ENCODE results near the gene TEN1.

Gene TEN1

GRCh38 chr17:75979705-75980187 lies 706 bp downstream of the TEN1 start:
- FAIRE-seq, result no peak

GRCh38 chr17:75980188-75981018 lies 1.4 kb downstream of the TEN1 start:
- FAIRE-seq, result no peak

- no peak for FAIRE-seq
These were observed 2.1 kb downstream of the TEN1 start for GRCh38 chr17:75981019-75981615.

DNA sequence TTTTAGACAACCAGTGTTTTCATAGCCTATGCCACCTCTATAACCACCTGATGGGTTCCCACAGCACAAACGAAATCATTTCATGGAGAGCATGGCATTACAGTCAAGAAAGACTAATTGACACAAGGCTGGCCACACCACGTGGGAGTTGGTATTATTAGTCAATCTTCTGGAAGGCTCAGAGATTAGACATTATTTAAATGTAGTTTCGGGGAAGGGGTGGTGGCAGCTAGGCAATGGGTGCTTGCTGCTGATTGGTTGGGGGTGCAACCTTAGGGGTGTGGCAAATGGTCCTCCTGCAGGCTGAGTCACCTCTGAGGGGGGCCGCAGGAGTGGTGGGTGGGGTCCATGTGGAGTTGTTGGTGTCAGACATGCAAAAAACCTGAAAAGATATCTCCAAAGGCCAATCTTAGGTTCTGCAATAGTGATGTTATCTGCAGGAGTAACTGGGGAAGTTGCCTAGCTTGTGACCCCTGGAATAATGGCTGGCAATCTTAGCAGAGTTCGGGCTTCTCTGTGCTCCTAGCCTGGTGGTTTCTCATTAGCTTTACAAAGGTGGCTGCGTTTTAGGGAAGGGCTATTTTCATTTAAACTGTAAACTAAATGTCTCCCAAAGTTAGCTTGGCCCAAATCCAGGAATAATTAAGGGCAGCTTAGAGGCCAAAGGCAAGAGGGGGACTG lies 4.6 kb downstream of the TEN1 start:
- no peak for FAIRE-seq

- FAIRE-seq, result no peak
These were observed 6.9 kb downstream of the TEN1 start for GRCh38 chr17:75985986-75986385.

- FAIRE-seq, result no peak
These were observed 8.0 kb downstream of the TEN1 start for GRCh38 chr17:75987041-75987440.

DNA sequence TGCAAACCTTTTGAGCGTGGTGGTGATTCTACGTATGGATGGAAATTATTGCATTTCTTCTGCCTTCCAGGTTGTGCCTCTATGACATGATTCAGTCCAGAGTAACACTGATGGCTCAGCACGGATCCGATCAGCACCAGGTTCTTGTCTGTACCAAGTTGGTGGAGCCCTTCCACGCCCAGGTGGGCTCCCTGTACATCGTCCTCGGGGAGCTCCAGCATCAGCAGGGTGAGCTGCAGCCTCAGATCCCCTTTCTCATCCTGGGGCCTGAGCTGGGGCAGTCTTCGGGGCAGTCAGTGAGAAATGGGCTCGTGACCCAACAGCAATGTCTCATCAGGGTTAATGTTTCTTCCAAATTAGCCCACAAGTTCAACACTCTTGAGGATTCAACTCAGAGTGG lies 12.4 kb downstream of the TEN1 start:
- no peak for FAIRE-seq

DNA sequence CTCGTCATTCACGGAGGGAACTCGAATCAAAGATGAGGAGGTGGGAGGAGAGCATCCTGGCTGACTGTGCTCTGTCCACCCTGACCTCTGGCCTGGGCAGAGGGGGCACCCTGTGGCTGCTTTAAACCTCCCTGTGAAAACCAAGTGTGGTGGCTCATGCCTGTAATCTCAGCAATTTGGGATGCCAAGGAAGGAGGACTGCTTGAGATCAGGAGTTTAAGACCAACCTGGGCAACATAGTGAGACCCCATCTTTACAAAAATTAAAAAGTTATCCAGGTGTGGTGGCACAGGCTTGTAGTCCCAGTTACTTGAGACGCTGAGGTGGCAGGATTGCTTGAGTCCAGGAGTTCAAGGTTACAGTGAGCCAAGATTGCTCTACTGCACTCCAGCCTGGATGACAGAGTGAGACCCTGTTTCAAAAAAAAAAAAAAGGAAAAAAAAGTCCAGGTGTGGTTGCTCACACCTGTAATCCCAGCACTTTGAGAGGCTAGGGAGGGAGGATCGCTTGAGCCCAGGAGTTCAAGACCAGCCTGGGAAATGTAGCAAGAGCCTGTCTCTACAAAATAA lies 15.8 kb downstream of the TEN1 start:
- FAIRE-seq, result no peak

GRCh38 chr17:75995385-75995925 lies 16.4 kb downstream of the TEN1 start:
- FAIRE-seq, result no peak

GRCh38 chr17:75996665-75997590 lies 17.9 kb downstream of the TEN1 start:
- no peak for FAIRE-seq

- FAIRE-seq, result no peak
These were observed 19.3 kb downstream of the TEN1 start for GRCh38 chr17:75998327-75998795.

DNA sequence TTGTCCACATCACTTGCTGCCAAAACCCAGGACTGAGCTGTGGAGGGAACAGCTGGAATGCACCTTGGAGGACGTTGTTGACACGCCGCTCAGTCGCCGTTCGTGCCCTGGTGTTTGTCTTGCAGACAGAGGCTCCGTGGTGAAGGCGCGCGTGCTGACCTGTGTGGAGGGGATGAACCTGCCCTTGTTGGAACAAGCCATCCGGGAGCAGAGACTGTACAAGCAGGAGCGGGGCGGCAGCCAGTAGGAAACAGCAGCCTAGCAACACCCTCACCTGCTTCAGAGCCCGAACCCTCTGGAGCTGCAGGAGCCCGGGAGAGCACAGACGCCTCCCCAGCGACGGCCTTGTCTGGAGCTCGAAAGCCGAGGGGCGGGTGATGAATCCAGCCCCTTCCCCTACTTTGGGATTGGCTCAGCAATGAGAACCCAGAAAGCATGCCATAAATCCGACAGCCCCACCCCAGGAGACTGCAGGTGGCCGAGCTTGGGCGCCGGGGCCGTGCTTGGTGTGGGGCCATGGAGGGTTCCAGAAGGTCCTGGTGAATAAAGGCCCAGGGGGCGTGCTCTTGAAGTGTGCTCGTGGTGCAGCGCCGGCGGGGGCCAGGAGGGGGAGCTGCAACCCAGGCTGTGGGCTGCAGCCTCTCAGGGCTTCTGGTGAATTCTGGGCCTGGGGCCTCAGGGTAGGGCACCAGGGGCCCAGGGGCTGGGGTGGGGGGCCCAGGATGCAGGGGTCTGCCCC lies 21.1 kb downstream of the TEN1 start:
- no peak for FAIRE-seq

- FAIRE-seq, result no peak
These were observed 21.9 kb downstream of the TEN1 start, which contains the start of gene CDK3 for GRCh38 chr17:76000755-76001521. CDK3 (plus strand) TSS chr17:76000855; CDS start chr17:76001426, 571 bp downstream.

GRCh38 chr17:76002100-76002499 lies 23.1 kb downstream of the TEN1 start:
- FAIRE-seq, result no peak

GRCh38 chr17:76003915-76004314 lies 24.9 kb downstream of the TEN1 start:
- FAIRE-seq, result no peak

- no peak for FAIRE-seq
These were observed 25.8 kb downstream of the TEN1 start for GRCh38 chr17:76004750-76005262.

DNA sequence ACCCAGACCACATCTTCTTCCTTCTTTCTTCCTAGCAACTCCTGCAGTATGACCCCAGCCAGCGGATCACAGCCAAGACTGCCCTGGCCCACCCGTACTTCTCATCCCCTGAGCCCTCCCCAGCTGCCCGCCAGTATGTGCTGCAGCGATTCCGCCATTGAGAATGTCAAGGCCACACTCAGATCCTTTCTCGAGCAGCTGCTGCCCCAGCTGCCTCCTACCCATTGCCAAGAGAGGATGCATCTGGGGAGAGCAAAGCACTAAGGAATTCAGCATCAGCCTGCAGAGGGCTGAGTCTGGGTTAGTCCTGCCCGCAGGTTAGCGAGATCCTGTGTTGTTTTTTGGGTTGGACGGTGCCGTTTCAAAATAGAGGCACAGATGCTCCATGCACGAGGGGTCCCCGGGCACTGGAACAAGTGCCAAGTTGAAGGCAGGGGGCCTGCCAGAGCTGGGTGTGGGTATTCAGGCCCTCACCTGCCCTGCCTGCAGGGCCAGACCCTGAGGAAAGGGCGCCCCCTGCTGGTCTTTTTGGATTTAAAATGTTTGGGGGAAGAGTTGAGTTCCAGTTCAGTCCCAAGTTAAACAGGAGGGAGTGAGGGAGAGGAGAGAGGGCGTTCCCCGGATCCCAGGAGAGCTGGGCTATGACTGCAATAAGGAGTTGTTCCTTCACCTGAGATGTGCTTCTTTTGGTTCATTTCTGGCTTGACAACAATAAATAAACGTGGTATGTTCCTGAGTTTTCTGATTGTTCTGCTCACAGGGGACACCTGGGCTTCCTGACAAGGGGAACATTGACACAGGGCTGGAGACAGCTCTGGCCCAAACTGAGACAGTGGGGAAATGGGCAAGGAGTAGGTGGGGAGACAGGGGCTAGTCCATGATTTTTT lies 26.5 kb downstream of the TEN1 start:
- FAIRE-seq, result no peak

- no peak for FAIRE-seq
These were observed 28.2 kb downstream of the TEN1 start for GRCh38 chr17:76007131-76007849.

Data from A204.1 (cell line).